ENCODE results near the gene MCTP2. TPM values are rescaled to one million over a fixed set of nuclear protein-coding genes. Genes with fewer than 3 reads are reported as not detected.

Gene MCTP2
- total and polyA plus RNA-seq, 10 donors = 5.6 to 205 (median 107) TPM

- 73 to 94% (median 87%) methylated on average over 7 of the region's 7 CpGs for WGBS, 5 donors
- Histone ChIP-seq H3K27ac (no peak overlapping the region), H3K4me3 (no peak overlapping the region), H3K9me3 (no peaks in the 10 kb centered on the region), H3K36me3 (peaks cover 0 to 3% (median 0%) of the 10 kb centered on the region in 6 donors), H3K4me1 (peaks cover 0 to 61% (median 15%) of the 10 kb centered on the region in 6 donors), H3K27me3 (replicated peaks in 1 of 7) (no peaks in the 10 kb centered on the region)
- no peak for TF ChIP-seq CTCF (IDR thresholded peaks at IDR 0.05 in 8 of 11, conservative IDR thresholded peaks at IDR 0.05 in 3 of 11)
- no peak for TF ChIP-seq POLR2A (IDR thresholded peaks at IDR 0.05)
- no peak for TF ChIP-seq POLR2AphosphoS5 (IDR thresholded peaks at IDR 0.05)
- intact Hi-C loops (cut with DNase I; ENCODE audit: low total_unique reads) = no loop called here
- DNase-seq = no peak
Measured at GRCh38 chr15:94247789-94248638, 16.7 kb downstream of the MCTP2 start.

GRCh38 chr15:94250801-94251200, 19.4 kb downstream of the MCTP2 start:
- intact Hi-C loops (cut with DNase I; ENCODE audit: low total_unique reads) = no loop called here
- WGBS, 5 donors = 86 to 94% (median 91%) methylated on average over 2 of the region's 2 CpGs
- peaks cover 6 to 89% (median 35%) of the 10 kb centered on the region in 6 donors for H3K4me1 ChIP-seq
- H3K4me3 ChIP-seq = no peak overlapping the region
- H3K27ac ChIP-seq = no peak overlapping the region
- DNase-seq = no peak
- H3K36me3 ChIP-seq = peaks cover 0 to 3% (median 0%) of the 10 kb centered on the region in 6 donors
- H3K9me3 ChIP-seq = no peaks in the 10 kb centered on the region
- no peak for TF ChIP-seq POLR2AphosphoS5 (IDR thresholded peaks at IDR 0.05)
- no peak for TF ChIP-seq CTCF (IDR thresholded peaks at IDR 0.05 in 8 of 11, conservative IDR thresholded peaks at IDR 0.05 in 3 of 11)
- no peak for TF ChIP-seq POLR2A (IDR thresholded peaks at IDR 0.05)
- H3K27me3 ChIP-seq (replicated peaks in 1 of 7) = no peaks in the 10 kb centered on the region

GRCh38 chr15:94252223-94252766, 20.9 kb downstream of the MCTP2 start:
- intact Hi-C loops (cut with DNase I; ENCODE audit: low total_unique reads) = no loop called here
- 53 to 78% (median 73%) methylated on average over 1 of the region's 1 CpG for WGBS, 5 donors
- peaks cover 6 to 97% (median 47%) of the 10 kb centered on the region in 6 donors for H3K4me1 ChIP-seq
- H3K27ac ChIP-seq = peak overlapping the region in 1 of 8 donors; percentile 65
- H3K36me3 ChIP-seq = peaks cover 0 to 3% (median 0%) of the 10 kb centered on the region in 6 donors
- no peak for DNase-seq
- H3K9me3 ChIP-seq = no peaks in the 10 kb centered on the region
- no peak for TF ChIP-seq POLR2AphosphoS5 (IDR thresholded peaks at IDR 0.05)
- no peak for TF ChIP-seq CTCF (IDR thresholded peaks at IDR 0.05 in 8 of 11, conservative IDR thresholded peaks at IDR 0.05 in 3 of 11)
- no peak for TF ChIP-seq POLR2A (IDR thresholded peaks at IDR 0.05)
- no peak overlapping the region for H3K4me3 ChIP-seq
- no peaks in the 10 kb centered on the region for H3K27me3 ChIP-seq (replicated peaks in 1 of 7)

- Histone ChIP-seq H3K4me3 (peak overlapping the region in 1 of 8 donors; percentile 8), H3K4me1 (peaks cover 6 to 97% (median 47%) of the 10 kb centered on the region in 6 donors), H3K27me3 (replicated peaks in 1 of 7) (no peaks in the 10 kb centered on the region), H3K36me3 (peaks cover 0 to 3% (median 0%) of the 10 kb centered on the region in 6 donors), H3K27ac (peak overlapping the region in 3 of 8 donors; percentile 24 to 65 (median 49)), H3K9me3 (no peaks in the 10 kb centered on the region)
- DNase-seq = no peak
- no peak for TF ChIP-seq POLR2A (IDR thresholded peaks at IDR 0.05)
- no peak for TF ChIP-seq POLR2AphosphoS5 (IDR thresholded peaks at IDR 0.05)
- TF ChIP-seq CTCF (IDR thresholded peaks at IDR 0.05 in 8 of 11, conservative IDR thresholded peaks at IDR 0.05 in 3 of 11) = no peak
- intact Hi-C loops (cut with DNase I; ENCODE audit: low total_unique reads) = no loop called here
- WGBS, 5 donors = 41 to 62% (median 54%) methylated on average over 2 of the region's 2 CpGs
Measured at GRCh38 chr15:94252906-94253491, 21.6 kb downstream of the MCTP2 start.

Measured in spleen (tissue), 11 donors.